GM12878 (cell line): Measurements from ENCODE around the gene IGFBP1. TPM values are rescaled to one million over a fixed set of nuclear protein-coding genes. Genes with fewer than 3 reads are reported as not detected.

ENCODE experiments used
- ATAC-seq: fragments of 200-7000 bp; cut with Tn5 transposase; 3 replicates; pipeline ENCODE4 v1.9.1; 2020; ENCODE audit warnings: mild to moderate bottlenecking, moderate library complexity
- BruUV-seq: library from RNA; stranded (reverse); fragments of 400-500 nt; replicated peaks from 2 replicates; lab custom pipeline; 2021; lab: Mats Ljungman, UMichigan
- CTCF ChIA-PET: fragments of 300-600 bp; sonication (Branson Sonifier 250); formaldehyde crosslinking; extraction: SDS; loops from one replicate; lab custom pipeline; 2021; ENCODE audit warnings: inconsistent platforms; lab: Yijun Ruan, JAX
- POLR2A ChIA-PET: fragments of 350-600 bp; formaldehyde crosslinking; extraction: SDS; loops from one replicate; lab custom pipeline; 2021; ENCODE audit warnings: inconsistent platforms; lab: Charles Lee
- RAD21 ChIA-PET: fragments of 300-600 bp; sonication (Branson Sonifier 250); formaldehyde crosslinking; loops from one replicate; lab custom pipeline; 2023; ENCODE audit warnings: antibody characterized with exemption; ENCODE audit not compliant: unreplicated experiment; lab: Charles Lee
- SMC1A ChIA-PET: fragments of 300-600 bp; sonication (Branson Sonifier 250); formaldehyde crosslinking; loops from one replicate; lab custom pipeline; 2023; ENCODE audit not compliant: unreplicated experiment, uncharacterized antibody; lab: Charles Lee
- DNase-seq: peaks from one replicate; pipeline ENCODE4 v3.0.0-alpha.2; 2011; ENCODE audit warnings: low read depth, low spot score
- FAIRE-seq: peaks from 3 replicates; lab custom pipeline; 2011; peaks lifted over from hg19 to GRCh38; lab: Jason Lieb, UNC
- H2AFZ ChIP-seq: 2 replicates; pipeline ENCODE4 v1.6.0; 2011; ENCODE audit warnings: low read depth, low read length, control low read depth; ENCODE audit not compliant: control insufficient read depth
- H3K27ac ChIP-seq: 2 replicates; pipeline ENCODE4 v1.5.1; 2011; ENCODE audit warnings: control low read depth; ENCODE audit not compliant: control insufficient read depth, insufficient read depth
- H3K27me3 ChIP-seq, 2 experiments: replicated peaks in 1 of 2; 2 replicates each; pipeline versions ENCODE4 v1.6.0 to v1.6.1; 2011; ENCODE audit warnings: low read length in 1 of 2; ENCODE audit not compliant: control insufficient read depth in 2 of 2, insufficient read depth in 2 of 2
- H3K36me3 ChIP-seq, 2 experiments: 2 replicates each; pipeline ENCODE4 v1.5.1; 2011; ENCODE audit warnings: low read length in 1 of 2; ENCODE audit not compliant: control insufficient read depth in 2 of 2, insufficient read depth in 2 of 2
- H3K4me1 ChIP-seq: 2 replicates; pipeline ENCODE4 v1.6.1; 2011; ENCODE audit warnings: mild to moderate bottlenecking, low read length, moderate library complexity, mixed read lengths; ENCODE audit not compliant: control insufficient read depth, insufficient read depth
- H3K4me2 ChIP-seq: 2 replicates; pipeline ENCODE4 v1.6.0; 2011; ENCODE audit warnings: control low read depth; ENCODE audit not compliant: control insufficient read depth, insufficient read depth
- H3K4me3 ChIP-seq: fragments of 200-600 bp; sonication (generic); 2 replicates; pipeline ENCODE4 v1.5.1; 2016
- H3K79me2 ChIP-seq: 2 replicates; pipeline ENCODE4 v1.6.0; 2011; ENCODE audit warnings: low read length; ENCODE audit not compliant: control insufficient read depth, insufficient read depth
- H3K9ac ChIP-seq: 2 replicates; pipeline ENCODE4 v1.8.0; 2011; ENCODE audit warnings: low read length, control low read depth, mixed read lengths; ENCODE audit not compliant: control insufficient read depth, insufficient read depth
- H3K9me3 ChIP-seq: replicated peaks from 3 replicates; pipeline ENCODE4 v1.5.1; 2011; ENCODE audit warnings: mild to moderate bottlenecking, low read length; ENCODE audit not compliant: control insufficient read depth, insufficient read depth
- H4K20me1 ChIP-seq: 2 replicates; pipeline ENCODE4 v1.6.0; 2011; ENCODE audit not compliant: control insufficient read depth, insufficient read depth
- ASH2L ChIP-seq: fragments of 300-600, 200-600 bp; sonication (generic); IDR thresholded peaks from 2 replicates; pipeline ENCODE4 v1.6.1; 2017; ENCODE audit warnings: low read depth, mild to moderate bottlenecking, borderline replicate concordance
- BHLHE40 ChIP-seq, 2 experiments: fragments of 450-650 bp in 1 of 2; IDR thresholded peaks; 2 replicates each; pipeline ENCODE4 v1.6.1; 2011 to 2017; ENCODE audit warnings: low read depth in 2 of 2, borderline replicate concordance in 1 of 2, improper control_type of control experiment in 1 of 2, low read length in 1 of 2, mild to moderate bottlenecking in 1 of 2
- FOS ChIP-seq: IDR thresholded peaks from 3 replicates; pipeline ENCODE4 v1.6.1; 2011; ENCODE audit warnings: borderline replicate concordance; ENCODE audit not compliant: insufficient read length; ENCODE audit errors: extremely low read depth
- FOXM1 ChIP-seq: IDR thresholded peaks from 2 replicates; pipeline ENCODE4 v1.6.1; 2012; ENCODE audit warnings: low read depth, mild to moderate bottlenecking, inconsistent platforms, low read length, moderate library complexity
- MTA3 ChIP-seq: IDR thresholded peaks from 2 replicates; pipeline ENCODE4 v1.6.1; 2012; ENCODE audit warnings: low read length, inconsistent platforms, borderline replicate concordance
- RBBP5 ChIP-seq: fragments of 200-600 bp; sonication (generic); conservative IDR thresholded peaks from 2 replicates; pipeline ENCODE4 v1.6.1; 2016
- SP1 ChIP-seq: IDR thresholded peaks from one replicate; pipeline ENCODE4 v1.6.1; 2011; ENCODE audit warnings: low read depth, low read length
- TCF7 ChIP-seq: IDR thresholded peaks from 2 replicates; pipeline ENCODE4 v1.6.1; 2014; ENCODE audit warnings: antibody characterized with exemption, borderline replicate concordance
- ZNF274 ChIP-seq: IDR thresholded peaks from one replicate; pipeline ENCODE4 v1.8.0; 2011; ENCODE audit not compliant: insufficient read length, insufficient read depth
- WGBS: methylation state at CpG from one replicate; pipeline ENCODE4 v1.1.6; 2016; ENCODE audit warnings: low lambda C conversion rate; ENCODE audit not compliant: insufficient replicate concordance, insufficient coverage; ENCODE audit errors: missing lambda C conversion rate; 5-methylcytosine and 5-hydroxymethylcytosine counted together
- in situ Hi-C: fragments of 300-500 bp; cut with MboI; formaldehyde crosslinking; loops from 9 replicates; pipeline ENCODE4 v1.14.3; 2018; ENCODE audit warnings: mixed read lengths
- intact Hi-C: fragments of 100-400 bp; cut with micrococcal nuclease; formaldehyde crosslinking; loops from one replicate; pipeline ENCODE4 v1.14.2; 2022; ENCODE audit not compliant: unreplicated experiment
- polyA plus RNA-seq, 11 experiments: library from polyadenylated mRNA; depleted of rRNA in 4 of 11; unstranded in 6 of 11; stranded (reverse) in 5 of 11; fragments of >200 nt; fragmentation: Nextera tagmentation in 4 of 11; fragmentation: Illumina TruSeq in 1 of 11; extraction: Ambion mirVana in 4 of 11; extraction: Trizol in 1 of 11; gene quantifications; 1 replicate in 1 of 11; 2 replicates in 10 of 11; pipeline versions ENCODE4 v1.2.1 to v1.2.3, GENCODE V29; 2011 to 2016; ENCODE audit warnings: inconsistent platforms in 2 of 11, missing spikeins in 2 of 11, low read depth in 1 of 11
- total RNA-seq, 4 experiments: library from RNA; depleted of rRNA in 3 of 4; stranded (reverse); fragments of >200 nt in 3 of 4; fragmentation: Illumina TruSeq in 1 of 4; extraction: Trizol in 1 of 4; gene quantifications; 2 replicates each; pipeline versions ENCODE4 v1.2.1 to v1.2.3, GENCODE V29; 2013 to 2021
- TF ChIP-seq, protein P1 (sequence below): fragments of 450-650 bp; IDR thresholded peaks from 2 replicates; pipeline ENCODE4 v1.6.1; 2016; ENCODE audit warnings: mild to moderate bottlenecking
- TF ChIP-seq, protein P2 (sequence below): IDR thresholded peaks from 2 replicates; pipeline ENCODE4 v1.6.1; 2012; ENCODE audit warnings: low read depth, low read length, improper control_type of control experiment

Gene IGFBP1
- total and polyA plus RNA-seq, 10 of the 15 experiments (the other 5 are each of a cell fraction or from before 2014, with no cell fraction given): 0.13 TPM; not detected in 9

DNA sequence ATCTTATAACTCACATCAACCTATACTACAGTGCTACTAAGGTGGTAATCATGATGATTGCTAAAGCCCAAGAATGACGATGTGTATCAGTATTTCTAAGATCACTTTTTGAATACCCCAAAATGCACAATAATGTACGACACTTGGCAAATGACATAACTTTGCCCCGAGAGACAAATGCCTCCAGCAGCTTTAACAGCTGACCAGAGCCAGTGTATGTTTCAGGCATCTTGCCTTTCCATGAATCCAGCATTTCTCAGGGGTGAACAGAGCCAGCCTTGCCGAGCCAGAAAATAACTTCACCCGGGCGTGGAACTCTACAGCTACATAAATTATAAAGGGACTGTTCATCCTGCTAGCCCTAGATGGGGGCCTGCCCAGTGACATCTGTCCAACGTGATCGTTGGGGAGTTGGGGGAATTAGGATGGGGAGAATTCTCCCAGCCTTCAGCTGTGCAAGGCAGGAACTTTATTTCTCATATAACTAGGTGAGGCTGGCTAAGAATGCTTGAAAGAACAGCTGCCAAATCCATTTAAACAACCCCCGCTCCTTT is 31.0 kb downstream of the IGFBP1 start:
- FAIRE-seq: no peak
- ATAC-seq: no peak
- Histone ChIP-seq H4K20me1 (peaks cover 2% of the 10 kb centered on the region; the same call in 1 of the 2 replicates), H3K9me3 (no peaks in the 10 kb centered on the region), H3K27ac (no peak overlapping the region), H3K27me3 (peaks cover 2 to 3% of the 10 kb centered on the region in 2 experiments; a peak in 3 of 4 replicates), H3K4me1 (no peaks in the 10 kb centered on the region), H3K4me2 (no peak overlapping the region), H3K36me3 (no peaks in the 10 kb centered on the region), H3K4me3 (no peak overlapping the region), H2AFZ (no peak overlapping the region), H3K9ac (no peak overlapping the region), H3K79me2 (no peaks in the 10 kb centered on the region)
- no peak for DNase-seq
- 12% methylated on average over 9 of the region's 9 CpGs for WGBS
- POLR2A ChIA-PET: no interaction called here
- RAD21 ChIA-PET: interaction anchor here (0.9 to 4.5 kb wide), 6 partner anchors 27 to 1262 kb away, joined by 3 to 41 read pairs (median 8); no protein-coding TSS in a partner anchor
- CTCF ChIA-PET: interaction anchor here (1.0 to 9.6 kb wide), 16 partner anchors 11 to 1334 kb away, joined by 3 to 91 read pairs (median 10); no protein-coding TSS in a partner anchor
- BruUV-seq: no TSS peak
- intact Hi-C loops: loop anchor here (10.0 kb wide), 1 partner anchor 1335 kb away; no protein-coding TSS in a partner anchor
- SMC1A ChIA-PET: interaction anchor here (0.9 to 4.9 kb wide), 8 partner anchors 220 to 1169 kb away, joined by 3 to 48 read pairs (median 5); no protein-coding TSS in a partner anchor
- in situ Hi-C loops: loop anchor here (5.0 kb wide), 3 partner anchors 433 to 1263 kb away; no protein-coding TSS in a partner anchor
- TF ChIP-seq, protein P1, sequence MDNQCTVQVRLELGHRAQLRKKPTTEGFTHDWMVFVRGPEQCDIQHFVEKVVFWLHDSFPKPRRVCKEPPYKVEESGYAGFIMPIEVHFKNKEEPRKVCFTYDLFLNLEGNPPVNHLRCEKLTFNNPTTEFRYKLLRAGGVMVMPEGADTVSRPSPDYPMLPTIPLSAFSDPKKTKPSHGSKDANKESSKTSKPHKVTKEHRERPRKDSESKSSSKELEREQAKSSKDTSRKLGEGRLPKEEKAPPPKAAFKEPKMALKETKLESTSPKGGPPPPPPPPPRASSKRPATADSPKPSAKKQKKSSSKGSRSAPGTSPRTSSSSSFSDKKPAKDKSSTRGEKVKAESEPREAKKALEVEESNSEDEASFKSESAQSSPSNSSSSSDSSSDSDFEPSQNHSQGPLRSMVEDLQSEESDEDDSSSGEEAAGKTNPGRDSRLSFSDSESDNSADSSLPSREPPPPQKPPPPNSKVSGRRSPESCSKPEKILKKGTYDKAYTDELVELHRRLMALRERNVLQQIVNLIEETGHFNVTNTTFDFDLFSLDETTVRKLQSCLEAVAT: no peak
- TF ChIP-seq TCF7: no peak
- no peak for TF ChIP-seq ZNF274
- TF ChIP-seq FOS: no peak
- no peak for TF ChIP-seq FOXM1
- no peak for TF ChIP-seq RBBP5
- TF ChIP-seq ASH2L: no peak
- TF ChIP-seq, protein P2, sequence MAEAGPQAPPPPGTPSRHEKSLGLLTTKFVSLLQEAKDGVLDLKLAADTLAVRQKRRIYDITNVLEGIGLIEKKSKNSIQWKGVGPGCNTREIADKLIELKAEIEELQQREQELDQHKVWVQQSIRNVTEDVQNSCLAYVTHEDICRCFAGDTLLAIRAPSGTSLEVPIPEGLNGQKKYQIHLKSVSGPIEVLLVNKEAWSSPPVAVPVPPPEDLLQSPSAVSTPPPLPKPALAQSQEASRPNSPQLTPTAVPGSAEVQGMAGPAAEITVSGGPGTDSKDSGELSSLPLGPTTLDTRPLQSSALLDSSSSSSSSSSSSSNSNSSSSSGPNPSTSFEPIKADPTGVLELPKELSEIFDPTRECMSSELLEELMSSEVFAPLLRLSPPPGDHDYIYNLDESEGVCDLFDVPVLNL: no peak
- TF ChIP-seq BHLHE40 (IDR thresholded peaks at IDR 0.05; ENCODE audit: borderline replicate concordance in 1 of 2, low read depth in 2 of 2, low read length in 1 of 2): no peak
- TF ChIP-seq MTA3: no peak
- TF ChIP-seq SP1: no peak
- TF ChIP-seq, all 136 proteins: peak for 0
